Measurements from ENCODE around the gene BAHD1.

BAHD1 gene

DNA sequence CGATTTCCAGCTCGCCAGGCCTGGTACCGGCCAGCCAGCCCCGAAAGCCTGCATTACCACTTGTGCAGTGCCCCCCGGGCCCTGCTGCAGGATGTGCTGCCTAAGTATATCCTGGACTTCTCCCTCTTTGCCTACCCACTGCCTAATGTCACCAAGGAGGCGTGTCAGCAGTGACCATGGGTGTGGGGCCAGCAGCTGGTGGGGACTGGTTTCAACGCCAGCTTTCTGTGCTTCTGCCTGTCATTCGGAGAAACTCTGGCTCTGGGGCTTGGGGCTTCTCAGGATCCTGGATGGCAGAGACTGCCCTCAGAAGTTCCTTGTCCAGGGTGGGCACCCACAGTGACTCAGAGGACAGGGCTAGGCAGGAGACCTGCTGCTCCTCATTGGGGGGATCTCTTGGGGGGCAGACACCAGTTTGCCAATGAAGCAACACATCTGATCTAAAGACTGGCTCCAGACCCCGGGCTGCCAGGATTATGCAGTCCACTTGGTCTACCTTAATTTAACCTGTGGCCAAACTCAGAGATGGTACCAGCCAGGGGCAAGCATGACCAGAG is 31.5 kb downstream of the BAHD1 start:
- Histone ChIP-seq H3K27ac (ENCODE audit: low read depth, low read length) (no peak overlapping the region), H3K4me1 (ENCODE audit: control insufficient read depth in 5 of 5, insufficient read depth in 5 of 5, low read length in 5 of 5) (peaks cover 4 to 25% (median 22%) of the 10 kb centered on the region in 5 donors), H3K36me3 (ENCODE audit: control insufficient read depth in 5 of 5, insufficient read depth in 5 of 5, low read length in 5 of 5) (peaks cover 0 to 4% (median under 1%) of the 10 kb centered on the region in 5 donors), H3K9ac (ENCODE audit: low read length in 5 of 5) (peak overlapping the region in 3 of 5 donors; percentile 74 to 93 (median 90)), H3K4me3 (ENCODE audit: low read depth in 1 of 5, low read length in 5 of 5) (peak overlapping the region; percentile 62 to 96 (median 88)), H3K27me3 (ENCODE audit: control insufficient read depth in 5 of 5, insufficient read depth in 4 of 5, low read length in 5 of 5) (no peaks in the 10 kb centered on the region), H3K9me3 (ENCODE audit: control insufficient read depth in 5 of 5, low read length in 5 of 5) (no peaks in the 10 kb centered on the region)

DNA sequence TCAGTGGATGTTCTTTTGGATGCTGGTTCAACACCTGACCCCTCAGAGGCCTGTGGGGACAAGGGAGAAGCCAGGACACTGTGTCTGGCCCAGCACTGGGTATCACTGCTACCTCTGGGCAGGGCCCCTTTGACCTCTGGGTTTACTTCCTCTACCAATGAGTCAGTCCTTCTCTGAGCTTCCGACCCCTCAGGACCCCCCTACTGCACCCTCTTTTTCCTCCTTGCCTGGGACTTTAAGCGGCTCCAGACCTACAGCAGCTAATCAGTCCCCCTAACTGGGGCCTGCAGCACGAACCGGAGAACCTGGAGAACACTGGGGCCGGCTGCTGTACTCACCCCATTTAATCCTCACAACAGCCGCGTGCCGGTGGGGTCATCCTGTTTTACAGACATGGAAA is 33.8 kb downstream of the BAHD1 start:
- H3K27me3 ChIP-seq (ENCODE audit: control insufficient read depth in 5 of 5, insufficient read depth in 4 of 5, low read length in 5 of 5), result peaks cover 0 to 10% (median 4%) of the 10 kb centered on the region in 5 donors
- H3K36me3 ChIP-seq (ENCODE audit: control insufficient read depth in 5 of 5, insufficient read depth in 5 of 5, low read length in 5 of 5), result no peaks in the 10 kb centered on the region
- H3K27ac ChIP-seq (ENCODE audit: low read depth, low read length), result no peak overlapping the region
- no peak overlapping the region for H3K4me3 ChIP-seq (ENCODE audit: low read depth in 1 of 5, low read length in 5 of 5)
- H3K4me1 ChIP-seq (ENCODE audit: control insufficient read depth in 5 of 5, insufficient read depth in 5 of 5, low read length in 5 of 5), result peaks cover 4 to 24% (median 22%) of the 10 kb centered on the region in 5 donors
- H3K9ac ChIP-seq (ENCODE audit: low read length in 5 of 5), result no peak overlapping the region
- H3K9me3 ChIP-seq (ENCODE audit: control insufficient read depth in 5 of 5, low read length in 5 of 5), result no peaks in the 10 kb centered on the region

DNA sequence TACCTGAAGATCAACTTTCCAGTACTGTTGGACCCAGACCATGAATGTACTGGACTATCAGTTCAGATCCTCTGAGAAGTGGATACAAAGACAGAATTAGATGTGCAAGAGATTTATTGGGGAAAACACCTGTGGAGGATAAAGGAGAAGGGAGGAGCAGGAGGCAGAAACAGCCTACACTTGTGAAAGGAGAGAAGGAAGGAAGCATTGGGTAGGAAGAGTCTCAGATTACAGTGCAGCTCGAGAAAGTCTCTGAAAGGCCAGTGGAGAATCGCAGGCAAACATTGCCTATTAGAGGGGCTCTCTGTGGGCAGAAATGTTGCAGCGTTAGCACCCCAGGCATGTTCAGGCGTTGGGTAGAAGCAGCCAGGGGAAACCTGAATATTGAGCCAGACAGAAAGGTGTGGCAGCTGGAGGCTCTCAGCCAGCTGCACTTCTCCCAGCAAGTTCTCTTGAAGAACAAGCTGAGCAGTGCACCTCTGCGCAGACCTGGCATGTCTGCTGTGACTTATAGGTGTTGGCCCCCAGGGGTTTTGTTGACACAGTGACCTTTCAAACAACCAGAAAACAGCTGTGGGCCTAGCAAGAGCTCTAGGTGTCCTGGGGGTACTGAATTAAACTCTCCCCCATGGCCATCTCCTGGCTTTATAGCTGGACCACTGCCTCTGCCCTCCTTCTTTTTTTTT is 37.0 kb downstream of the BAHD1 start:
- Histone ChIP-seq H3K27ac (ENCODE audit: low read depth, low read length) (no peak overlapping the region), H3K9me3 (ENCODE audit: control insufficient read depth in 5 of 5, low read length in 5 of 5) (no peaks in the 10 kb centered on the region), H3K36me3 (ENCODE audit: control insufficient read depth in 5 of 5, insufficient read depth in 5 of 5, low read length in 5 of 5) (no peaks in the 10 kb centered on the region), H3K9ac (ENCODE audit: low read length in 5 of 5) (no peak overlapping the region), H3K4me3 (ENCODE audit: low read depth in 1 of 5, low read length in 5 of 5) (no peak overlapping the region), H3K4me1 (ENCODE audit: control insufficient read depth in 5 of 5, insufficient read depth in 5 of 5, low read length in 5 of 5) (no peaks in the 10 kb centered on the region), H3K27me3 (ENCODE audit: control insufficient read depth in 5 of 5, insufficient read depth in 4 of 5, low read length in 5 of 5) (peaks cover 0 to 13% (median 4%) of the 10 kb centered on the region in 5 donors)

DNA sequence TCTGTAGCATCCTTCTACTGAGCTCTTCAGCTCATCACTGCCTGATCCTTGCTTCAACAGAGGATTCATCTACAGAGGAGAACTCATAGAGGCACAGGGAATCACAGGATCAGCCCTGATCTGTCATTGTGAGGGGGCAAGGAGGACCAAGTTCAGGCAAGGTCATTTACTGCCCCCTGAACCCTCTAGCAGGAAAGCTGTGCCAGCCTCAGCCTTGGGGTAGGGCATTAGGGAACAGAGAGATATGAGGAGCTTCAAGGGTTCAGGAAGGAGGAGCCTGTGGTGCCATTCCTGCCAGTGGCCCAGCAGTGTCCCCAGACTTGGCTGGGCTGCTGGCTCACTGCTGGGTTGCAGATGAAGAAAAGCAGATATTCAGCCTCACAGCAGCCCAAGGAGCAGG is 38.3 kb downstream of the BAHD1 start:
- H3K36me3 ChIP-seq (ENCODE audit: control insufficient read depth in 5 of 5, insufficient read depth in 5 of 5, low read length in 5 of 5), result no peaks in the 10 kb centered on the region
- H3K9ac ChIP-seq (ENCODE audit: low read length in 5 of 5), result no peak overlapping the region
- H3K9me3 ChIP-seq (ENCODE audit: control insufficient read depth in 5 of 5, low read length in 5 of 5), result no peaks in the 10 kb centered on the region
- no peaks in the 10 kb centered on the region for H3K4me1 ChIP-seq (ENCODE audit: control insufficient read depth in 5 of 5, insufficient read depth in 5 of 5, low read length in 5 of 5)
- H3K27ac ChIP-seq (ENCODE audit: low read depth, low read length), result no peak overlapping the region
- no peak overlapping the region for H3K4me3 ChIP-seq (ENCODE audit: low read depth in 1 of 5, low read length in 5 of 5)
- H3K27me3 ChIP-seq (ENCODE audit: control insufficient read depth in 5 of 5, insufficient read depth in 4 of 5, low read length in 5 of 5), result peaks cover 0 to 13% (median 4%) of the 10 kb centered on the region in 5 donors

DNA sequence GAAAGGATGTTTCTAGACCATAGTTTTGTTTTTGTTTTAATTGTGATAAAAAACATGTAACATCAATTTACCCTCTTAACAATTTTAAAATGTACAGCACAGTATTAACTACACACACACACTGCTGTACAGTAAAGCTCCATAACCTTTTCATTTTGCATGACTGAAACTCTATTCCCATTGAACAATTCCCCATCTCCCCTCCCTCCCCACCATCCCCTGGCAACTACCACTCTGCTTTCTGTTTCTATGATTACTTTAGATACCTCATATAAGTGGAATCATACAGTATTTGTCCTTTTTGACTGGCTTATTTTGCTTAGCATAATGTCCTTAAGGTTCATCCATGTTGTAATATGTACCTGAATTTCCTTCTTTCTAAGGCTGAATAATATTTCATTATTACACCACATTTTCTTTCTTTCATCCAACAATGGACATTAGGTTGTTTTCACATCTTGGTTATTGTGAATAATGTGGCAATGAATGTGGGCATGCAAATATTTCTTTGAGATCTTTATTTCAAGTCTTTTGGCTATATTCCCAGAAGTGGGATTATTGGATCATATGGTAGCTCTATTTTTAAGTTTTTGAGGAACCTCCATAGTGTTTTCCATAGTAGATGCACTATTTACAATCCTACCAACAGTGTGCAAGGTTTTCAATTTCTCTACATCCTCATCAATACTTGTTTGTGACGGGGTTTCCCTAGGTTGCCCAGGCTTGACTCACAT is 40.8 kb downstream of the BAHD1 start:
- Histone ChIP-seq H3K27ac (ENCODE audit: low read depth, low read length) (no peak overlapping the region), H3K4me3 (ENCODE audit: low read depth in 1 of 5, low read length in 5 of 5) (no peak overlapping the region), H3K36me3 (ENCODE audit: control insufficient read depth in 5 of 5, insufficient read depth in 5 of 5, low read length in 5 of 5) (no peaks in the 10 kb centered on the region), H3K27me3 (ENCODE audit: control insufficient read depth in 5 of 5, insufficient read depth in 4 of 5, low read length in 5 of 5) (peaks cover 0 to 13% (median 4%) of the 10 kb centered on the region in 5 donors), H3K9me3 (ENCODE audit: control insufficient read depth in 5 of 5, low read length in 5 of 5) (no peaks in the 10 kb centered on the region), H3K9ac (ENCODE audit: low read length in 5 of 5) (no peak overlapping the region), H3K4me1 (ENCODE audit: control insufficient read depth in 5 of 5, insufficient read depth in 5 of 5, low read length in 5 of 5) (no peaks in the 10 kb centered on the region)

DNA sequence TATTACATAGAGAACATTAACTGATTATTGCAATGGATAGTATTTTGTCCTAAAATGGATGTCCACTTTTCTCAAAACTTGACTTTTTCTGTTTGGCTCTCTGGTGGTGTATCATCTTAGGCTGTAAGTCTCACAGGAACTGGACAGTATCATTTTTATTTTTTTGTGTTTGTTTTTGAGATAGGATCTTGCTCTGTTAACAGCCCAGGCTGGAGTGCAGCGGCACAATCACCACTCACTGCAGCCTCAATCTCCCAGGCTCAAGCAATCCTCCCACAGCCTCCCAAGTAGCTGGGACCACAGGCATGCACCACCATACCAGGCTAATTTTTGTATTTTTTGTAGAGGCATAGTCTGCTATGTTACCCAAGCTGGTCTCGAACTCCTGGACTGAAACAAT is 43.2 kb downstream of the BAHD1 start:
- Histone ChIP-seq H3K36me3 (ENCODE audit: control insufficient read depth in 5 of 5, insufficient read depth in 5 of 5, low read length in 5 of 5) (no peaks in the 10 kb centered on the region), H3K4me1 (ENCODE audit: control insufficient read depth in 5 of 5, insufficient read depth in 5 of 5, low read length in 5 of 5) (no peaks in the 10 kb centered on the region), H3K27ac (ENCODE audit: low read depth, low read length) (no peak overlapping the region), H3K4me3 (ENCODE audit: low read depth in 1 of 5, low read length in 5 of 5) (no peak overlapping the region), H3K9me3 (ENCODE audit: control insufficient read depth in 5 of 5, low read length in 5 of 5) (no peaks in the 10 kb centered on the region), H3K27me3 (ENCODE audit: control insufficient read depth in 5 of 5, insufficient read depth in 4 of 5, low read length in 5 of 5) (peaks cover 0 to 8% (median 3%) of the 10 kb centered on the region in 5 donors), H3K9ac (ENCODE audit: low read length in 5 of 5) (no peak overlapping the region)

DNA sequence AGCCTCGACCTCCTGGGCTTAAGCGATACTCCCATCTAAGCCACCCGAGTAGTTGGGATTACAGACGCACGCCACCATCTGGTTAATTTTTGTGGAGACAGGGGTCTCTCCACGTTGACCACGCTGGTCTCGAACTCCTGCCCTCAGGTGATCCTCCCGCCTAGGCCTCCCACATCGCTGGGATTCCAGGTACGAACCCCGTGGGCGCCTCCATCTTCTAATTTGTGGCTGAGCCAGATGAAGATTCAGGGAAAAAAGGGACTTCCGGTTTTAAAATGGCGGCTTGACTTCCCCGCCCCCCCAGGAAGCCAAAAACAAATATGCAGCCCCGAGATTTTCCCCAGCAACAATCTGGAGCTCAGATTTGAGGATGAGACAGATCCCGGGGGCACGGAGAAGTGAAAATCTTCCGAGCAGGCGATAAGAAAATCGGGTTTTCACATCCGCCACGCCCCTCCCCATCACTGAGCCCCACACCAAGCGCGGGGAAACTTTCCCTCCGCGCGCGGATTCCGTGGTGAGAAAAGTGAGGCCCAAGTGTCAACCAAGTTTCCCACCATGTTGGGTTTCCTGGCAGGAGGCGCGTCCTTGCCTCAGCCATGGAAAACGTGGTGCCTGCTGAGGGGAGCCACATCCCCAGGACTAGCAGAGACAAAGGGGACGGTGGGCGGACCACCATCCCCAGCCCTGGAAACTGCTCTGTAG is 45.5 kb downstream of the BAHD1 start:
- Histone ChIP-seq H3K36me3 (ENCODE audit: control insufficient read depth in 5 of 5, insufficient read depth in 5 of 5, low read length in 5 of 5) (no peaks in the 10 kb centered on the region), H3K9ac (ENCODE audit: low read length in 5 of 5) (no peak overlapping the region), H3K27me3 (ENCODE audit: control insufficient read depth in 5 of 5, insufficient read depth in 4 of 5, low read length in 5 of 5) (peaks cover 0 to 3% (median 0%) of the 10 kb centered on the region in 5 donors), H3K4me1 (ENCODE audit: control insufficient read depth in 5 of 5, insufficient read depth in 5 of 5, low read length in 5 of 5) (no peaks in the 10 kb centered on the region), H3K27ac (ENCODE audit: low read depth, low read length) (no peak overlapping the region), H3K4me3 (ENCODE audit: low read depth in 1 of 5, low read length in 5 of 5) (no peak overlapping the region), H3K9me3 (ENCODE audit: control insufficient read depth in 5 of 5, low read length in 5 of 5) (no peaks in the 10 kb centered on the region)

DNA sequence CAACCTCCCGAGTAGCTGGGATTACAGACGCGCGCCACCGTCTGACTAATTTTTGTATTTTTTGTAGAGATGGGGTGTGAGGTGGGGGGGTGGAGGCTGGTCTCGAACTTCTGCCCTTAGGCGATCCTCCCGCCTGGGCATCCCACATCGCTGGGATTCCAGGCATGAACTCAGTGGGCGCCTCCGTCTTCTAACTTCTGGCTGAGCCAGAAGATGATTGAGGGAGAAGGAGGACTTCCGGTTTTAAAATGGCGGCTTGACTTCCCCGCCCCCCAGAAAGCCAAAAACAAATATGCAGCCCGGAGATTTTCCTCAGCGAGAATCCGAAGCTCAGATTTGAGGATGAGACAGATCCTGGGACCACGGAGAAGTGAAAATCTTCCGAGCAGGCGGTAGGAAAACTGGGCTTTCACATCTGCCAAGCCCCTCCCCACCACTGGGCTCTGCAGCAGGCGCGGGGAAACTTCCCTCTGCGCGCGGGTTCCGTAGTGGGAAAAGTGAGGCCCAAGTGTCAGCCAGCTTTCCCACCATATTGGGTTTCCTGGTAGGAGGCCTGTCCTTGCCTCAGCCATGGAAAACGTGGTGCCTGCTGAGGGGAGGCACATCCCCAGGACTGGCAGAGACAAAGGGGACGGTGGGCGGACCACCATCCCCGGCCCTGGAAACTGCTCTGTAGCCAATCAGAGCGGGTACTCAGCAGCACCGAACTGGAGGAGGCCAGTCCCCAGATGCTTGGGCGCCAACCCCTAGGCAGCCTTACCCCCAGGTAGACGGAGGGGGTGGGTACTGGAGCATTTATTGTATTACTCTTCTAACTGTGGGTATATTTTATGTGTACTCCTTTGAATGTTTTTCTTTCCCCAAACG is 47.3 kb downstream of the BAHD1 start:
- Histone ChIP-seq H3K36me3 (ENCODE audit: control insufficient read depth in 5 of 5, insufficient read depth in 5 of 5, low read length in 5 of 5) (no peaks in the 10 kb centered on the region), H3K4me1 (ENCODE audit: control insufficient read depth in 5 of 5, insufficient read depth in 5 of 5, low read length in 5 of 5) (no peaks in the 10 kb centered on the region), H3K9me3 (ENCODE audit: control insufficient read depth in 5 of 5, low read length in 5 of 5) (no peaks in the 10 kb centered on the region), H3K4me3 (ENCODE audit: low read depth in 1 of 5, low read length in 5 of 5) (no peak overlapping the region), H3K27me3 (ENCODE audit: control insufficient read depth in 5 of 5, insufficient read depth in 4 of 5, low read length in 5 of 5) (peaks cover 0 to 3% (median 0%) of the 10 kb centered on the region in 5 donors), H3K27ac (ENCODE audit: low read depth, low read length) (no peak overlapping the region), H3K9ac (ENCODE audit: low read length in 5 of 5) (no peak overlapping the region)
